Measurements from ENCODE around the gene TNS4.

The TNS4 gene

DNA sequence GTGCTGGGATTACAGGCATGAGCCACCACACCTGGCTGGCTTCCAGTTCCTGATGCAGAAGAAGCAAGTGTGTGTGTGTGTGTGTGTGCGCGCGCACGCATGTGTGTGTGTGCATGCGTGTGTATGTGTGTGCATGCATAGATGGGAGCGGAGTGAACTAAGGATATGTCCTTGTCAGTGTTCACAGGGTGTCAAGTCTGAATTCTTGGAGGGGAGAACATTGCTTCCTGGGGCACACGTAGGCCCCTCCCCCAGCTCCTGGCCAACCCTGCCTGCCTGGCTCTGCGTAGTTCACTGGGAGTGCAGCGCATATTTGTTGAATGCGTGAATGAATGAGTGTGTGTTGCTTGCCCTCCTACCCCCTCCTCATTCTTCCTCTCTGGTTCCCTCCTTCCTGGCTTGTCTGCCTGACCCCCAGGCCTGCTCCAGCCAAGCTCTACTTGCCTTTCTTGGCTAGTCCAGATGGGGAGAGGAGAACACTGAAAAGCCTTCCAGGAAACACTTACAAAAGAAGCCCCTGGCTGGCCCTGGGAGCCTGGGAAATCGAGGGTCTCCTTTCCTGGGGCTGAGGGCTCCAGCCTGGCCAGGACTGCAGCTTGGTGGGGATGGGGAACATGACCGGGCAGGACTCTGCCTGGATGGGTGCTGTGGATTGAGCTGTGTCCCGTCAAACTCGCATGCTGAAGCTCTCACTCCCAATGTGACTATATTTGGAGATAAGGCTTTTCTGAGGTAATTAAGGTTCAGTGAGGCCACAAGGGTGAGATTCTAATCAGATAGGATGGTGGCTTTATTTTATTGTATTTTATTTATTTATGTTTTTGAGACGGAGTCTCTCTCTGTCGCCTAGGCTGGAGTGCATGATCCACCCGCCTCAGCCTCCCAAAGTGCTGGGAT lies 30.2 kb downstream of the TNS4 start:
- DNase-seq, result no peak

DNA sequence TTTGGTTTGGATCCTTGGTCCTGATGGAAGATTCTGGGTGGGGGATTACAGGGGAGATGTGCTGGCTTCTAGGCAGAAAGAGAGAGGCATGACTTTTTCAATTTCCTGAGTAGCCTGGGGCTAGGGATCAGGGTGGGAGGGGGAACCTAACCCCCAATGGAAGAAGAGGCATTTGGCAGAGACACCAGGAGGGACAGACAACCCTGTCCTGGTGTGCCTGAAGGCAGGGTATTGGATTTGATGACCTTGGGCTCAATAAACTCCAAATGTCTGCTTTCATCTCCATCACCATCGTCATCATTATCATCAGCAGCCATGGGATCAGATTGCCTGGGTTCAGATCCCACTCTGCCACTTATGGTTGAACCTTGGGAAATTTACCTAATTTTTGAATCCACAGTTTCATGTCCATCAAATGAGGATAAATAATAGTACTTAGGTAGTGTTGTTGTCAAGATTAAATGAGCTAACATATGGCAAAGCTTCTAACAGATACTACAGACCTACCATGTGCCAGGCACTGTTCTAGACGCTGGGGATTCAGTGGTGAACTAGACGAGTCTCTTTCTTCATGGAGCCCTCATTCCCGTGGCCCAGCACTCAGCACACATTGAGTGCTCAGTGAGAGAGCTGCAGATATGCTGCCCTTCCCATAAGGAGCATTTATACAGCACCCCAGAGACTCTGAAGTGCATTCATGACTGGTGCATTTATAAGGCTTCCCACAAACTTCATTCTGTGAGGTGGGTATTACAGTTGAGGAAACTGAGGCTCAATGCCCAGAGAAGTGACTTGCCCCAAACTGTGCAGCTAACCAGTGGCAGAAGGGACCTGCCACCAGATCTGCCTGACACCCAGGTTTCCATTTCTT lies 31.4 kb downstream of the TNS4 start:
- DNase-seq, result no peak

DNA sequence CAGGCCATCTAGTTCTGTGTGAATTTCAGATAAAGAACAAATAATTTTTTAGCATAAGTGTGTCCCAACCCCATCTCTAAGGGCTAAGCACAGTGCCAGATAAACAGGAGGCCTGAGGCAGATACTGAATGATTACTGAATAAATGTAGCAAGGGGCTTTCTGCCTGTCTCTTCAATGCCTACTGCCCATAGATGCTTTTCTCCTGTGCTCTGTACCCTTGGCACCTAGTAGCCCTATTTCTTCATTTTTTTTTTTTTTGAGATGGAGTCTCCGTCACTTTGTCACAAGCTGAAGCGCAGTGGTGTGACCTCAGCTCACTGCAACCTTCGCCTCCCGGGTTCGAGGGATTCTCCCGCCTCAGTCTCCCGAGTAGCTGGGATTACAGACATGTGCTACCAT lies 32.9 kb downstream of the TNS4 start:
- DNase-seq, result no peak

GRCh38 chr17:40467281-40467867 lies 34.0 kb downstream of the TNS4 start:
- DNase-seq, result no peak

- DNase-seq, result no peak
These were observed 35.0 kb downstream of the TNS4 start for GRCh38 chr17:40466298-40466971.

DNA sequence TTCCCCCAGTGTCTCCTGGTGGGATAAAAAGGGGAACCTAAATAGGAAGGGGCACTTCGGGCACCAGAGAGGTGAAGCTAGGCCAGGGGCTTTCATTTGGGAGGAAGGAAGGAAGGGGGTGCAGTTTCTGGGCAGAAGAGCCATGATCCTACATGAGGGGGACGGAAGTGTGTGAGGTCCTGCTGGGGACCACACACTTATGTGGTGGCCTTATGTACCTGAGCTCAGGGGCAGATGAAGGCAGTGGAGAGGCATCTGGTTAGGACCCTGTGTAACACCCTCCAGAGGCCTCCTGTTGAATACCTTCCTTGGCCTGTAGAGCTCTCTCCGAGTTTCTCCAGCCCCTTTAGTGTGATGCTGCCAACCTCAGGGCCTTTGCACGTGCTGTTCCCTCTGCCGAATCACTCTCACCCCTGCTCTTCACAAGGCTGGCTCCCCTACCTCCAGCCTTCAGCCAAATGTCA lies 37.0 kb downstream of the TNS4 start:
- DNase-seq, result no peak

GRCh38 chr17:40463122-40463550 lies 38.3 kb downstream of the TNS4 start:
- DNase-seq, result no peak

- no peak for DNase-seq
These were observed 38.9 kb downstream of the TNS4 start for GRCh38 chr17:40462343-40463121.

GRCh38 chr17:40461732-40462342 lies 39.6 kb downstream of the TNS4 start:
- no peak for DNase-seq

- no peak for DNase-seq
These were observed 40.3 kb downstream of the TNS4 start for GRCh38 chr17:40460968-40461731.

- no peak for DNase-seq
These were observed 40.8 kb downstream of the TNS4 start for GRCh38 chr17:40460604-40460967.

DNA sequence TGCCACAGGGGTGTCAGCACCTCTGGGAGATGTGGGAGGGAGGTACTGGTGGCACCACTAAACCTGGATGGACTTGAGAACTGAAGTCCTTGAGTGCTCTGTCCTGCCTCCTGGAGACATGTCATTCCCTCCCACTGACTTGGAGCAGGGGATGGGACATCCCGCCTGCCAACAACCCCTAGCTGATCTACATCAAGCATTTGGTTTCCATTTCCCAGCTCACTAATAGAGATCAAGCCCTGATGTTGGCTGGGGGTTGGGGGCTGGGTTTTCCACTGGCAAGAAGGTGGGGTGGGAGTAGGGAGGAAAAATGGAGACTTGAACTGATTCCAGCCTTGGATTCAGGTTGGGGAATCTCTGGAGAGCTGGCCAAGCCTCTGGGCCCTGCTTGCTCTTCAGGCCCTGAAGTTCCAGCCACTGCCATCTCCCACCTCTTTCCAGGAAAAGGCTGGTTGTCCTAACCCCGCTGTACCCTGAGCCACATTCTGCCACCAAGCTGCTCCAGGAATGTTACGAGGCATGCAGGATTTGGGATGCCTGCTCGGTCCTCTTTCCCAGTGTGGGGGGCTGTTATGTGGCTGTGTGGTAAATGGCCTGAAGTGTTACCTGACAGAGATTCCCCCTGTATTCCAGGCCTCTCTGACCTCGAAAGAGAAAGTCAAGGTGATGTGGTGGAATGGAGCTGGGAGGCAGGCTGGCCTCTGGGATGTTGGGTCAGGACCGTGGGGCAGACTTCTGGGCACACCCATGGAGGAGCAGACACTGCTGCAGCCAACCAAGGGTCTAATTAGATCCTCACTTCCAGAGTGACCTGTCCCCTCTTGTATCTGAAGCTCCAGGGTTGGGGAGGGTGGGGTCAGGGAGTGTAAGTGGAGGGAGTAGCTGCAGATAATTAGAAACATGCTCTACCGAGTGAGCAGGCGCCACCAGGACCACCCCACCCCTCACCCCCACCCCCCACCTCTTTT lies 41.5 kb downstream of the TNS4 start:
- no peak for DNase-seq

- no peak for DNase-seq
These were observed 42.5 kb downstream of the TNS4 start for GRCh38 chr17:40458851-40459482.

DNA sequence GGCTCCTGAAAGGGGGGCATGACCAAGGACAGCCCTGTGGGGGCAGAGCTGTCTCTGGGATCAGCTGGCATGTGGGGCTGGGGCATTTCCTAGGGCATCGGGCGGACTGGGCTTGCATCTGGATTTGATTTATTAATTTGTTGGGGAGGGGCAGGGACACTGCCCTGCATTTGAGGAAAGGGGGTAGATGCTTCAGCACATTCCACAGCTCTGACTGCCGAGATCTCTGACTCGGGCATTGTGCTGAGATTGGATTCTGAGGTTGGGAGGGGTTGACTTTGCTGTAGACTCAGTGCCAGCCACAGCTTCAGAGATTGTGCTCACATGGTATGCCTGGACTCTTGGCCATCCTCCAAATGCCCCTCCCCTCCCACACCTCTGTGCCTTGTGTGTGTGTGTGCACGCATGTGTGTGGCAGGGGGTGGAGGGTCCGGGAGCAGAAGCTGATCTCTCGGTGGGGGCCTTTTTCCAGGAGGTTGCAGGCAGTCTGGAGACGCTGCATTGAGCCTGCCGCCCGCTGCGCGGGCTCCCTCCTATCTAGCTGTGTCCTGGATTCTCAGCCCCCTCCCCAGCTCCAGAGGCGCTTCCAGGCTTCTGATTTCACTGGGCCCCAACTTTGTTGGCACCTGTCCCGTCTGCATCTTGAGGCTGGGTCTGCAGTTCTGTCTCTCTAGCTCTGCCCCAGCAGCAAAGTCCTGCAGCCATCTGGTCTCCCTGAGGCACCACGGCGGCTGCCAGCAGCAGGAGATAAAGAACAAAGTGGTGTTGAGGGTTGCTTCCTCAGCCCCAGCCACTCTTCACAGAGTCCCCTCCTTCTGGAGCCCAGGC lies 43.2 kb downstream of the TNS4 start:
- DNase-seq, result no peak

DNA sequence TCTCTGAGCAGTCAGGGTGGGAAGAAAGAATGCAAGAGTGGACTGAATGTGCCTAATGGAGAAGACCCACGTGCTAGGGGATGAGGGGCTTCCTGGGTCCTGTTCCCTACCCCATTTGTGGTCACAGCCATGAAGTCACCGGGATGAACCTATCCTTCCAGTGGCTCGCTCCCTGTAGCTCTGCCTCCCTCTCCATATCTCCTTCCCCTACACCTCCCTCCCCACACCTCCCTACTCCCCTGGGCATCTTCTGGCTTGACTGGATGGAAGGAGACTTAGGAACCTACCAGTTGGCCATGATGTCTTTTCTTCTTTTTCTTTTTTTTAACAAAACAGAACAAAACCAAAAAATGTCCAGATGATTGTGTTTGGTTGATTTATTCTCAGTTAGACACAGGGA lies 44.1 kb downstream of the TNS4 start:
- no peak for DNase-seq

DNA sequence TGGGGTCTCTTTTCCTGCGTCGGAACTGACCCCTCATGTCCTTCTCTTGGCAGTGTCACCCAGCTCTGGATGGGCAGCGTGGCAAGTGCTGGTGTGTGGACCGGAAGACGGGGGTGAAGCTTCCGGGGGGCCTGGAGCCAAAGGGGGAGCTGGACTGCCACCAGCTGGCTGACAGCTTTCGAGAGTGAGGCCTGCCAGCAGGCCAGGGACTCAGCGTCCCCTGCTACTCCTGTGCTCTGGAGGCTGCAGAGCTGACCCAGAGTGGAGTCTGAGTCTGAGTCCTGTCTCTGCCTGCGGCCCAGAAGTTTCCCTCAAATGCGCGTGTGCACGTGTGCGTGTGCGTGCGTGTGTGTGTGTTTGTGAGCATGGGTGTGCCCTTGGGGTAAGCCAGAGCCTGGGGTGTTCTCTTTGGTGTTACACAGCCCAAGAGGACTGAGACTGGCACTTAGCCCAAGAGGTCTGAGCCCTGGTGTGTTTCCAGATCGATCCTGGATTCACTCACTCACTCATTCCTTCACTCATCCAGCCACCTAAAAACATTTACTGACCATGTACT lies 44.9 kb downstream of the TNS4 start:
- DNase-seq, result no peak

DNA sequence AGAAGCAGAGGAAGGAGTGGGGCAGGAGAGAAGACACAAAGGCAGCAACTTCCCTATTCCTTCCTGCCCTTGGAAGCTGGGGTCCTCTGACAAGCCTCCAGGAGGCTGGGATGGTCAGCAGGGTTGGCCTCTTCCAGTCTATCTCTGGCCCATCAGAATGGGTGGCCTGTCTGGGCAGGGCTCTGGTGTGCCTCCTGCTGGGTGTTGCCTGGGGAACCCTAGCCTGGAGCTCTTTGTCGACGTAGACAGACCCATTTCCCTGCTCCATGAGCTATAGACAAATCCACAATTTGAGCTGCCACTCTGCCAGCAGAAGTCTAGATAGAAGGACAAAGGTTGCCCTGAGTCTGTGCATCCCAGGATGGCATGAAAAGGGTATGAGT lies 46.8 kb downstream of the TNS4 start:
- DNase-seq, result no peak

All from CD4-positive, alpha-beta T cell treated with Interleukin-4 for 4 hours (primary cell).